Left lobe of liver (tissue), 2 donors: ENCODE results near the gene VSIR. TPM values are rescaled to one million over a fixed set of nuclear protein-coding genes. Genes with fewer than 3 reads are reported as not detected.

Experiments
- ATAC-seq: fragments of 200-7000 bp; cut with Tn5 transposase; one replicate; pipeline ENCODE4 v1.9.1; 2020; ENCODE audit warnings: mild to moderate bottlenecking, moderate library complexity
- DNase-seq: peaks from one replicate; pipeline ENCODE4 v3.0.0-alpha.2; 2020; ENCODE audit warnings: low spot score
- total RNA-seq: library from RNA; stranded (reverse); gene quantifications from one replicate; pipeline ENCODE4 v1.2.1, GENCODE V29; 2021
- donor health status: DM: no; HTN: no; CAD: no; lungs with moderate emphysema.
- donor health status: DM: no; HTN: yes; CAD: no.

The VSIR gene
- total RNA-seq, 1 donor from 2014 or later: 7.0 TPM

GRCh38 chr10:71807557-71808510, 34.5 kb upstream of the VSIR start:
- no peak for DNase-seq
- no peak for ATAC-seq

DNA sequence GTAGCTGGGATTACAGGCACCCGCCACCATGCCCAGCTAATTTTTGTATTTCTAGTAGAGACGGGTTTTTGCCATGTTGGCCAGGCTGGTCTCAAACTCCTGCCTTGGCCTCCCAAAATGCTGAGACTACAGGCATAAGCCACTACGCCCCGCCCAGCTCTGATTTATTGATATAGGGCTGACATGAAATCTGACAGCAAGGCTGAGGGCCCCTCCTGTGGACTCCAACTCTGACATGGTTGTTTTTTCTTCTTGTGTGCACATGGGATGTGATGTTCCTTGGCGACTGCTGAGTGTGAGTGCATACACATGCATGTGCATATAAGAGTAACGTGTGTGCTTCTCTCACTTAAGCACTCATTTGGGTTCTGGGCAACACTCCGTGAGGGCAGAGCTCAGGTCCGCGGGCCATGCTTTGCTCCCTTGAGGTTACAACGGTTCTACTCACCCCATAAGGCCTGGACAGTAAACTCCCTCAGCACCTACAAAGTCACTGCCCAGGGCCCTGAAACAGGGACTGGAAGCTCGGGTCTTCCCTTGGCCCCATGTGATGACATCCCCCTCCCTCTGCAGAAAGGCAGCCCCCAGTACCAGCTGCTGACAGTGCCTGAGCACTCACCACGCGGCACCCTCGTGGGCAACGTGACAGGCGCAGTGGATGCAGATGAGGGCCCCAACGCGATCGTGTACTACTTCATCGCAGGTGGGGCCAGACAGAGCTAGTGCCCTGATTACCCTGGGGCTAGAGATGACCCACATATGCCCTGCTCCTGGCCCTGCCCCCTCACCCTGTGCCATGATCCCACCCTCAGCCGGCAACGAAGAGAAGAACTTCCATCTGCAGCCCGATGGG, 33.6 kb upstream of the VSIR start:
- ATAC-seq: no peak
- DNase-seq: no peak

DNA sequence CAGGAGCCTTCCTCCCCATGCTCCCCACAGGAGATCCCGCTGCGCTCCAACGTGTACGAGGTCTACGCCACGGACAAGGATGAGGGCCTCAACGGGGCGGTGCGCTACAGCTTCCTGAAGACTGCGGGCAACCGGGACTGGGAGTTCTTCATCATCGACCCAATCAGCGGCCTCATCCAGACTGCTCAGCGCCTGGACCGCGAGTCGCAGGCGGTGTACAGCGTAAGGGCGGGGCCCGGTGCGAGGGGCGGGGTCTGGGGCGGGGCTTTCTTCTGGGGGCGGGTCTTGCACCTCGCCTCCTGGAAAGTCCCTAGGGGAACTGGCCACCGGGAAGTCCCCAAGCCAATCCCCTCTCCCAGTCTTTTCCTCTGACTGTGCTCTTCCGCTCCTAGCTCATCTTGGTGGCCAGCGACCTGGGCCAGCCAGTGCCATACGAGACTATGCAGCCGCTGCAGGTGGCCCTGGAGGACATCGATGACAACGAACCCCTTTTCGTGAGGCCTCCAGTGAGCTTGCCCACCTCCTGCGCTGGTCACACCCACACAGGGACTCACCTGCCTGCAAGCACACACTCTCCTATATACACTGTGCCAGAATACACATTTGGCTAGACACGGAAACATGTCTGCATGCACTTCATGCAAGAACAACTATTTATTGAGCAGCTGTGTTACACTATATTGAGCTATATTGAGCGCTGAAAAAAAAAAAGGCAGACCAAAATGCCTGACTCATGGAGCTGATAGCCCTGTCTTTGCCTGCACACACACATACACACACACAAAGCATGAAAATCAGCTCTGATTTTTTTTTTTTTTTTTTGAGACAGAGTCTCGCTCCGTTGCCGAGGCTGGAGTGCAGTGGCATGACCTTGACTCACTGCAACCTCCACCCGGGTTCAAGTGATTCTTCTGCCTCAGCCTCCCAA, 32.7 kb upstream of the VSIR start:
- no peak for DNase-seq
- ATAC-seq: peak; percentile 58

DNA sequence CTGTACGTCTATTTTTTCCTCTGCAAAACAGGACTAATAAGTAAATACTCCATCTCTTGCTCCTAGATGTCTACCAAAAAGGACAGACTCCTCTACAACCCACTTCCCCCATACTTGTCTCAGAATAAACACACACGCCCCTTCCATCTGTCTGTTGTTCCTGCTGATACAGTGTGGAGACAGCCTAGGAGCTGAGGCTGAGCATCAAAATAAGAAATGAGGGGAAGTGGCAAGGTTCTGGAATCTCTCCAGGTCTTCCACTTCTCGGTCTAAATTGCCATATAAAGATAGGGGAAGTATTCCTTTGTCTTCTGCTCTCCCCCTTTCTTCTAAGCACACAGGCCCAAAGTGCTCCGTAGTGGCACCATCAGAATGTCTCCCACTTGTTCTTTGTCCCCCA, 30.8 kb upstream of the VSIR start:
- DNase-seq (no peak), ATAC-seq (no peak)

DNA sequence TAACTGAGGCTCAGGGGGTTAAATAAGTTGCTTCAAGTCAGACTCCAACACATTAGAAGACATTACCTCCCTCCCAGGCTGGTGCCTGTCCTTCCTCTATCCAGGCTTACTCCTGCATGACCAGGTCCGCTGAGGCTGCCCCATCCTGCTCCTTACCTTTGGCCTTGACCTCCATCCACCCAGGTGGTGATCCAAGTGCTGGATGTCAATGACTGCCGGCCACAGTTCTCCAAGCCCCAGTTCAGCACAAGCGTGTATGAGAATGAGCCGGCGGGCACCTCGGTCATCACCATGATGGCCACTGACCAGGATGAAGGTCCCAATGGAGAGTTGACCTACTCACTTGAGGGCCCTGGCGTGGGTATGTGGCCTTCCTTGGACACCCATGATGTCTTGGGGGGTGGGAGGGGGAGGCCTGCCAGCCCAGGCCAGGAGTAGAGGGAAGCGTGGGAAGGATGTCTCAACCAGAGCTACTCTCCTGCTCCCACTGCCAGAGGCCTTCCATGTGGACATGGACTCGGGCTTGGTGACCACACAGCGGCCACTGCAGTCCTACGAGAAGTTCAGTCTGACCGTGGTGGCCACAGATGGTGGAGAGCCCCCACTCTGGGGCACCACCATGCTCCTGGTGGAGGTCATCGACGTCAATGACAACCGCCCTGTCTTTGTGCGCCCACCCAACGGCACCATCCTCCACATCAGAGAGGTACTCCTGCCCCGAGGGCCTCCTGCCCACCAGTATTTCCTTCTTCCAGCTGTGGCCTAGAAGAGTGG, 29.6 kb upstream of the VSIR start:
- ATAC-seq (no peak), DNase-seq (no peak)

DNA sequence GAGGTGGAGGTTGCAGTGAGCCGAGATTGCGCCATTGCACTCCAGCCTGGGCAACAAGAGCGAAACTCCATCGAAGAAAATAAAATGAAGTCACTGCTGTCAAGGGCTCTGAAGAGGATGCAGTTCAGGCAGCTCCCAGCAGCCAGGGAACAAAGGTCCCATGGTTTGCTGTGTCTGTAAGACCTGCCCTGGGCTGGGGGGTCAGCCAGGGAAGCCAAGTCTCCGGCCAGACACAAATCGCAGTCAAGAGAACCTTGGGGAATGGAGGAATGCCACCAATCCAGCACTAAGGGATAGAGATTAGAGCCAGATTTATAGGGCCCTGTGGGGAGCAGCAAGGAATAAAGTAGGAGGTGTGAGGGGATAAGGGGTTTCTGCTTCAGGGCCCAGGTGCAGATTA, 28.9 kb upstream of the VSIR start:
- DNase-seq (no peak), ATAC-seq (no peak)

DNA sequence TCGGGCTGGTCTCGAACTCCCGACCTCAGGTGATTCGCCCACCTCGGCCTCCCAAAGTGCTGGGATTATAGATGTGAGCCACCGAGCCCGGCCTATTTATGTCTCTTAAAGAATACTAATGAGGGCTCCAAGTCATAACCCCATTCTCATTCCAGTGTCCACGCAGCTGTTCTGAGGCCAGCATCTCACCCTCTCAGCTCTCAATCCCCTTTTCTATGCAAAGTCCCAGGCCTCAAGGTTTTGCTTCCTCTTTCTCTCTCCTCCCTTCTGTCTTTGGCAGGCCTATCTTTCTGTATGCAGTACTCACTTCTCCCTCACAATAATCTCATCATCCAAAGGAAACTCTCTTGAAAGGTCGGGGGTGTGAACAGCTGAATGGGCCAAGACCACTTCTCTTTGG, 28.0 kb upstream of the VSIR start:
- DNase-seq: no peak

GRCh38 chr10:71799608-71800453, 26.5 kb upstream of the VSIR start:
- peak; percentile 72 for ATAC-seq
- no peak for DNase-seq

More for the DNA sequence above, 28.0 kb upstream of the VSIR start:
- ATAC-seq: no peak

GRCh38 chr10:71799112-71799511, 25.8 kb upstream of the VSIR start:
- ATAC-seq (no peak), DNase-seq (no peak)

DNA sequence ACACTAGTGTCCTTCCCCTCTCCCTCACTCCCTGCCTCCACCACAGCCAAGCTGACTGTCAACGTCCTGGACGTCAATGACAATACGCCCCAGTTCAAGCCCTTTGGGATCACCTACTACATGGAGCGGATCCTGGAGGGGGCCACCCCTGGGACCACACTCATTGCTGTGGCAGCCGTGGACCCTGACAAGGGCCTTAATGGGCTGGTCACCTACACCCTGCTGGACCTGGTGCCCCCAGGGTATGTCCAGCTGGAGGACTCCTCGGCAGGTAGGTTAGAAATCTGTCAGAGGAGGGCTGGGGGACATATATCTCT, 24.9 kb upstream of the VSIR start:
- DNase-seq: no peak

DNA sequence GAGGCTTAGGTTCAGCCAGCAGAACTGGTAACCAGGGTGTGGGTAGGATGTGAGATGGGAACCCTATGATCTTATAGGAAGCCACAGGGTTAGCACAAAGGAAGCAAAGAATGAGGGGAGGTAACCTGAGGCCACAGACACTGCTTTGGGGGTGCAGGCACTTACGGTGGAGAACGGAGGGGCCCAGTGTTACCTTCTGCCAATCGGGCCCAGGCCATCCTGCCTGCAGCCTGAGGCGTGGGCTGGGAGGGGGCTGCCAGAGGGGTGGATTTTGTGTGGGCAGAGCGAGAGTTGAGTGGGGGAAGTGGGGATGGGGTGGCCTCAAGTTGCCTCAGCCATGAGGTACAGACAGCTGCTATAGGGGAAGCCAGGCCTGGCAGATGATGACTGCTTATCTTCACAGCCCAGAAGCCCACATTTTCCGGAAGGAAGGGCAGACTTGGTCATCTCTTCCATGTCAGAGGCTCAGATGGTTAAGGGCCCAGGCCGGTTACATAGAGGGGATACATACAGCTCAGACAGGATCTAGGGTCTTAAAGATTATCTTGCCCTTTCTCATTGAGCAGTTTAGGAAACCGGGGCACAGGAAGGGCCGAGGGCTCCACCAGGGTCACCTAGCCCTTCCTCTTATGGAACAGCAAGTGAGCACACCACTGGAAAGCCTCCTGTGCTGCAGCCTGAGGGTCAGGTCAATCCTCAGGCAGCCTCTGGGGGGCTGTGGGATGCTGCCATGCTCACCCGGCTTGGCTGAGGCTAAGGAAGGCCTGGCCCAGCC, 24.4 kb upstream of the VSIR start:
- DNase-seq: no peak
- ATAC-seq: peak; percentile 48

More for the DNA sequence above, 24.9 kb upstream of the VSIR start:
- ATAC-seq: no peak

GRCh38 chr10:71796749-71797405, 23.6 kb upstream of the VSIR start:
- no peak for DNase-seq
- no peak for ATAC-seq

GRCh38 chr10:71795248-71795647, 21.9 kb upstream of the VSIR start:
- ATAC-seq: peak; percentile 32
- no peak for DNase-seq

- ATAC-seq (no peak), DNase-seq (no peak)
Measured at GRCh38 chr10:71790749-71791440, 17.6 kb upstream of the VSIR start.

DNA sequence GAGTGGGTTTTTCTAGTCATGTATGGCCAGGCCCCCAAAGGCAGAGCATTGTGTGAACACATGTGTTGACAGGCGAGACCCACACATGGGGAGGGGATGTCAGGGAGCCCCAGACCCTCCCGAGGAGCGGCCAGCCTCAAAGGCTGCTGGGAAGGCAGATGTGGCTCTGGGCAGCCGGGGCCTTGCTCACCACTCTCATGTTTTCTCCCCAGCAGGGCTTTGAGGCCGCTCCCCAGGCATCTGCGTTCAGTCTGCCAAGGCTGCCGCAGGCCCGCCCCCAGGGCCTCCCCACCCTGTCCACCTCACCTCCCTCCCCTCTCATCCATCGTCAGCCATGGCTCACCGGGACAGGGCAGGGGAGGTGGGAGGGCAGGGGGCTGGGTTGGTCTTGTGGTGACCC, 16.6 kb upstream of the VSIR start:
- DNase-seq: no peak

DNA sequence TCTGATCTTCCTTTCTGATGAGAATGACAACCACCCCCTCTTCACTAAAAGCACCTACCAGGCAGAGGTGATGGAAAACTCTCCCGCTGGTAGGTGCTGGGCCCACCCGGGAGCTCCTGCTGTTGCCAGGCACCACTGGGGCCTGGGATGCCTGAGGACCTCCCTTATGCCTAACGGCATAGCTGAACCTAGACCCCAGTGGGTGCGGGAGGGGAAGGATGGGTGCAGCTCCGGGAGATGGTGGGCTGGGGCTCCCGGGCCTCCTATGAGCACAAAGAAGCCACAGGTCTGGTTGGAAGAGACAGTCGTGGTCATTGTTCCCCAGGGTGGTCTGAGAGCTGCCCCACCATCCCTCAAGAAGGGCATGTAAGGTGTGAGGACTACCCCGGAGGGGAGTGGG, 15.6 kb upstream of the VSIR start:
- ATAC-seq (no peak), DNase-seq (no peak)

More for the DNA sequence above, 16.6 kb upstream of the VSIR start:
- ATAC-seq: no peak

GRCh38 chr10:71784679-71785272, 11.5 kb upstream of the VSIR start:
- ATAC-seq (no peak), DNase-seq (no peak)
